Kidney epithelial cell (primary cell): ENCODE data around the gene QPRT. TPM values are rescaled to one million over a fixed set of nuclear protein-coding genes. Genes with fewer than 3 reads are reported as not detected.
"Not testable (repeated sequence)": the region's sequence is repeated elsewhere in the genome, so short reads cannot be mapped to it uniquely, and the experiment has no call there.

Experiments
- DNase-seq: peaks from one replicate; pipeline ENCODE4 v3.0.0-alpha.2; 2010; ENCODE audit warnings: low read depth
- H3K27me3 ChIP-seq: 2 replicates; pipeline ENCODE4 v1.6.0; 2011; ENCODE audit warnings: low read length; ENCODE audit not compliant: control insufficient read depth, insufficient read depth
- H3K36me3 ChIP-seq: 2 replicates; pipeline ENCODE4 v1.5.1; 2011; ENCODE audit warnings: low read length; ENCODE audit not compliant: control insufficient read depth, insufficient read depth
- H3K4me3 ChIP-seq: 2 replicates; pipeline ENCODE4 v1.5.1; 2011; ENCODE audit warnings: low read depth, mild to moderate bottlenecking, control low read depth, low read length
- CTCF ChIP-seq: IDR thresholded peaks from 2 replicates; pipeline ENCODE4 v1.5.1; 2011; ENCODE audit warnings: mild to moderate bottlenecking, moderate library complexity, low read length, control low read depth, inconsistent platforms; ENCODE audit not compliant: insufficient read depth, poor library complexity, severe bottlenecking
- total RNA-seq: library from RNA; depleted of rRNA; stranded (reverse); fragments of >200 nt; gene quantifications from 2 replicates; pipeline ENCODE4 v1.2.3, GENCODE V29; 2015

The QPRT gene
- total RNA-seq, 1 donor from 2014 or later: 47.9 TPM

- no peak for DNase-seq
- no peak for TF ChIP-seq CTCF
- no peaks in the 10 kb centered on the region for H3K27me3 ChIP-seq
- H3K4me3 ChIP-seq: no peak overlapping the region
- H3K36me3 ChIP-seq: no peaks in the 10 kb centered on the region
Measured at GRCh38 chr16:29665294-29666077, 13.5 kb upstream of the QPRT start.

- not testable (repeated sequence) for DNase-seq, H3K27me3 ChIP-seq, H3K4me3 ChIP-seq, H3K36me3 ChIP-seq
Measured at GRCh38 chr16:29667322-29667610, 11.7 kb upstream of the QPRT start.

GRCh38 chr16:29667755-29668154 is 11.2 kb upstream of the QPRT start:
- Histone ChIP-seq H3K36me3 (no peaks in the 10 kb centered on the region), H3K4me3 (no peak overlapping the region), H3K27me3 (no peaks in the 10 kb centered on the region)
- no peak for TF ChIP-seq CTCF
- no peak for DNase-seq

- no peak for TF ChIP-seq CTCF
- DNase-seq: no peak
- no peaks in the 10 kb centered on the region for H3K36me3 ChIP-seq
- no peaks in the 10 kb centered on the region for H3K27me3 ChIP-seq
- H3K4me3 ChIP-seq: no peak overlapping the region
Measured at GRCh38 chr16:29668267-29668666, 10.7 kb upstream of the QPRT start.

- no peaks in the 10 kb centered on the region for H3K27me3 ChIP-seq
- DNase-seq: no peak
- no peaks in the 10 kb centered on the region for H3K36me3 ChIP-seq
- H3K4me3 ChIP-seq: no peak overlapping the region
- TF ChIP-seq CTCF: no peak
Measured at GRCh38 chr16:29673501-29673900, 5.5 kb upstream of the QPRT start.

GRCh38 chr16:29674188-29674587 is 4.8 kb upstream of the QPRT start:
- no peak for DNase-seq
- TF ChIP-seq CTCF: no peak
- H3K36me3 ChIP-seq: no peaks in the 10 kb centered on the region
- no peak overlapping the region for H3K4me3 ChIP-seq
- no peaks in the 10 kb centered on the region for H3K27me3 ChIP-seq
